ES-I3 (cell line): ENCODE data around the gene AKAP13.

ENCODE experiments used
- H3K36me3 ChIP-seq: 2 replicates; pipeline ENCODE4 v1.6.1; 2013; ENCODE audit warnings: mild to moderate bottlenecking, low read length, control low read depth, moderate library complexity; ENCODE audit not compliant: insufficient read depth
- H3K4me1 ChIP-seq: 2 replicates; pipeline ENCODE4 v1.6.1; 2013; ENCODE audit warnings: mild to moderate bottlenecking, control low read depth, low read length; ENCODE audit not compliant: insufficient read depth
- H3K9ac ChIP-seq: 2 replicates; pipeline ENCODE4 v1.6.1; 2013; ENCODE audit warnings: low read depth, mild to moderate bottlenecking, low read length, moderate library complexity
- H3K9me3 ChIP-seq: 2 replicates; pipeline ENCODE4 v1.6.1; 2013; ENCODE audit warnings: mild to moderate bottlenecking, low read length, moderate library complexity; ENCODE audit not compliant: control insufficient read depth, insufficient read depth

Gene AKAP13

GRCh38 chr15:85706779-85707518, 326.5 kb downstream of the AKAP13 start:
- Histone ChIP-seq H3K9me3 (no peaks in the 10 kb centered on the region), H3K36me3 (no peaks in the 10 kb centered on the region), H3K4me1 (peaks cover 6% of the 10 kb centered on the region; the same call in 1 of the 2 replicates), H3K9ac (no peak overlapping the region)

GRCh38 chr15:85707519-85708338, 327.3 kb downstream of the AKAP13 start:
- Histone ChIP-seq H3K9me3 (no peaks in the 10 kb centered on the region), H3K9ac (no peak overlapping the region), H3K4me1 (peaks cover 2% of the 10 kb centered on the region; the same call in 1 of the 2 replicates), H3K36me3 (no peaks in the 10 kb centered on the region)

- no peaks in the 10 kb centered on the region for H3K4me1 ChIP-seq
- H3K9ac ChIP-seq: no peak overlapping the region
- no peaks in the 10 kb centered on the region for H3K9me3 ChIP-seq
- no peaks in the 10 kb centered on the region for H3K36me3 ChIP-seq
Observed at GRCh38 chr15:85708402-85708941, 328.1 kb downstream of the AKAP13 start.

GRCh38 chr15:85709250-85709649, 328.8 kb downstream of the AKAP13 start:
- Histone ChIP-seq H3K4me1 (no peaks in the 10 kb centered on the region), H3K36me3 (no peaks in the 10 kb centered on the region)

GRCh38 chr15:85710340-85710842, 330.0 kb downstream of the AKAP13 start:
- Histone ChIP-seq H3K4me1 (no peaks in the 10 kb centered on the region), H3K9me3 (no peaks in the 10 kb centered on the region), H3K36me3 (no peaks in the 10 kb centered on the region; the same call in 1 of the 2 replicates), H3K9ac (no peak overlapping the region)

More at GRCh38 chr15:85709250-85709649, 328.8 kb downstream of the AKAP13 start:
- Histone ChIP-seq H3K9me3 (no peaks in the 10 kb centered on the region), H3K9ac (no peak overlapping the region)

GRCh38 chr15:85711580-85712192, 331.3 kb downstream of the AKAP13 start:
- H3K4me1 ChIP-seq: no peaks in the 10 kb centered on the region
- no peaks in the 10 kb centered on the region for H3K9me3 ChIP-seq
- no peak overlapping the region for H3K9ac ChIP-seq
- H3K36me3 ChIP-seq: no peaks in the 10 kb centered on the region; the same call in 1 of the 2 replicates

- Histone ChIP-seq H3K36me3 (peaks cover 10% of the 10 kb centered on the region), H3K9me3 (no peaks in the 10 kb centered on the region), H3K9ac (no peak overlapping the region), H3K4me1 (no peaks in the 10 kb centered on the region)
Observed at GRCh38 chr15:85716261-85716660, 335.9 kb downstream of the AKAP13 start.

- Histone ChIP-seq H3K9me3 (no peaks in the 10 kb centered on the region), H3K4me1 (no peaks in the 10 kb centered on the region), H3K9ac (no peak overlapping the region), H3K36me3 (peaks cover 15% of the 10 kb centered on the region)
Observed at GRCh38 chr15:85717212-85717611, 336.8 kb downstream of the AKAP13 start.

GRCh38 chr15:85718271-85718971, 338.0 kb downstream of the AKAP13 start:
- H3K4me1 ChIP-seq: no peaks in the 10 kb centered on the region
- H3K9me3 ChIP-seq: no peaks in the 10 kb centered on the region
- peaks cover 18% of the 10 kb centered on the region for H3K36me3 ChIP-seq
- H3K9ac ChIP-seq: no peak overlapping the region

- no peaks in the 10 kb centered on the region for H3K9me3 ChIP-seq
- H3K4me1 ChIP-seq: no peaks in the 10 kb centered on the region
- peaks cover 18% of the 10 kb centered on the region for H3K36me3 ChIP-seq
- H3K9ac ChIP-seq: no peak overlapping the region
Observed at GRCh38 chr15:85718981-85719380, 338.6 kb downstream of the AKAP13 start.

- Histone ChIP-seq H3K36me3 (peaks cover 18% of the 10 kb centered on the region), H3K4me1 (no peaks in the 10 kb centered on the region), H3K9me3 (no peaks in the 10 kb centered on the region), H3K9ac (no peak overlapping the region)
Observed at GRCh38 chr15:85722374-85723152, 342.2 kb downstream of the AKAP13 start.

GRCh38 chr15:85723960-85724945, 343.9 kb downstream of the AKAP13 start:
- H3K36me3 ChIP-seq: peaks cover 12% of the 10 kb centered on the region
- H3K4me1 ChIP-seq: no peaks in the 10 kb centered on the region
- no peaks in the 10 kb centered on the region for H3K9me3 ChIP-seq
- no peak overlapping the region for H3K9ac ChIP-seq
